ENCODE measurements around the gene MAS1. TPM values are rescaled to one million over a fixed set of nuclear protein-coding genes. Genes with fewer than 3 reads are reported as not detected.

Gene MAS1
- total RNA-seq, 2 experiments from 2014 or later: not detected

DNA sequence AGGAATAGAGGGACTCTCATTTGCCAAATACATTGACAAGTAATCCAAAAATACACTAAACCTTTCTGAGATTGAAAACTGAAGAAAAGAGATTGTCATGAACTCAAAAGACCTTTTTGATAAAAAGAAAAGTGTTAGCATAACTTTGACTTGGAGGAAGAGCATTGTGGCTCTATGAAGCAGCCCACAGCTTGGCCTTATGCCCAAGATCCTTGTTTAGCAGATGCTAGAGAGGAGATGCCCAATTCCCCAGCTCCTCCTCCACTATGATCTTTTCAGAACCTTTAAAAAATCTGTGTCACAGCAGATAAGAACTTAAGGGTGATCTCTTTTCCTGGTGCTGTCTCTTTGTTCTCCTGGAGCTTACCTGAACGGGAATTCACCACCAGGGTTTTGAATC, 42.3 kb downstream of the MAS1 start:
- Mint-ChIP-seq H3K27me3 (peaks cover 11% of the 10 kb centered on the region), H3K4me3 (no peak overlapping the region), H3K4me1 (peaks cover 29% of the 10 kb centered on the region), H3K27ac (no peak overlapping the region), H3K9me3 (peaks cover 8% of the 10 kb centered on the region), H3K36me3 (ENCODE audit: low read depth) (no peaks in the 10 kb centered on the region)
- POLR2A ChIA-PET: interaction anchor here (0.9 kb wide), 1 partner anchor 143 kb away, joined by 4 read pairs; the partner anchor contains the start of genes MRPL18 and TCP1
- DNase-seq: no peak
- CTCF ChIA-PET: interaction anchor here (0.8 to 1.1 kb wide), 2 partner anchors 10 to 14 kb away, joined by 3 to 4 read pairs; no protein-coding TSS in a partner anchor

DNA sequence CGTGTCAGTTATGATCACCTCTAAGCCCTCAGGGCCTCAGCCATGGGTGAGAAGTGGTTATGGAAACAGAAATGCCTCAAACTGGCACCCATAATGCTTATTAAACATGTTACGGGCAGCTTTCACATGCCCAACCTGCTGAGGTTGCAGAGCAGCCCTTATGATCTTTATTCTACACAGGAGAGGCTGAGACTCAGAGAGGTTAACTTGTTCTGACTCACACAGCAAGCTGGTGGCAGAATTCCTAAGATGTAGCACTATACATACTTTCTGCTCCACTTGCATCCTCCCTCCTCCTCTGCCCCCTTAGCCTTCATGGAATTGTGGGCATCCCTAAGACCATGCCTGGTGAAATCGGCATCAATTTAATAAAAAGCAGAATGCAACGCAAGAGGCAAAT, 43.4 kb downstream of the MAS1 start:
- Mint-ChIP-seq H3K4me3 (no peak overlapping the region), H3K4me1 (peaks cover 28% of the 10 kb centered on the region), H3K27ac (no peak overlapping the region), H3K27me3 (peaks cover 15% of the 10 kb centered on the region), H3K36me3 (ENCODE audit: low read depth) (no peaks in the 10 kb centered on the region), H3K9me3 (peaks cover 8% of the 10 kb centered on the region)
- no peak for DNase-seq
- CTCF ChIA-PET: no interaction called here
- POLR2A ChIA-PET: no interaction called here

DNA sequence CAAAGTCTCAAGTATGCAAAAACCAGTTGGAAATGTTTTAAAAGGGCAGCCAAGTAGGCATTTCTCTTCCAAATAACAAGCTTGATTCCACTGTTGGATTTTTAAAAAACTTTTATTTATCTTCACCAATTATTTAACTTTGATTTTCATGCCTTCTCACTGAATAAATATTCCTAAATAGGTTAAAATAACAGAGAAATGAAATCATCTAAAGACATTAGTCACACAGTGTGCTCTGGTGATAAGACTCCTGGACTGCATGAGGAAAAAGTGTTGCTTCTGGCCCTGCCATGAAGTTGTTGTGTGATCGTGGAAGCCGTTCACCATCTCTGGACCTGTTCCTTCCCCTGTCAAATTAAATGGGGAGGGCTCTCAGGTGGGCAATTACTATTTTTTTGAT, 44.3 kb downstream of the MAS1 start:
- Mint-ChIP-seq H3K4me1 (peaks cover 22% of the 10 kb centered on the region), H3K4me3 (no peak overlapping the region), H3K27ac (no peak overlapping the region), H3K36me3 (ENCODE audit: low read depth) (no peaks in the 10 kb centered on the region), H3K27me3 (peaks cover 15% of the 10 kb centered on the region), H3K9me3 (peaks cover 8% of the 10 kb centered on the region)
- ChIA-PET POLR2A (no interaction called here), CTCF (interaction anchor here (1.0 kb wide), 1 partner anchor 113 kb away, joined by 3 read pairs; no protein-coding TSS in a partner anchor)
- DNase-seq: no peak

DNA sequence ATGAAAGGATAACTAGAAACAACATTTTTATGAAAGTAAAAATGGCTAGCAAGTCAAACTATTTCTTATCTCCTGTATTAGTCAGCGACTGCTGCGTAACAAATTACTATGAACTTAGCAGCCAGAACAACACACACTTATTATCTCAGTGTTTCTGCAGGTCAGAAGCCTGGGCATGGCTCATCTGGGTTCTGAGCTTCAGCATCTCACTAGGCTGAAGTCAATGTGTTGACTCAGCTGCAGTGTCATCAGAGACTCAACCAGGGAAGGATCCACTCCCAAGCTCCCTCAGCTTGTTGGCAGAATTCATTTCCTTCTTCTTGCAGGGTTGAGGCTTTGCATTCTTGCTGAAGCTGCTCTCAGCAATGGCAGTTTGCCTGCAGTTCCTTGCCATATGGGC, 44.8 kb downstream of the MAS1 start:
- no peak for DNase-seq
- Mint-ChIP-seq H3K27me3 (peaks cover 15% of the 10 kb centered on the region), H3K36me3 (ENCODE audit: low read depth) (no peaks in the 10 kb centered on the region), H3K4me3 (no peak overlapping the region), H3K4me1 (peaks cover 17% of the 10 kb centered on the region), H3K9me3 (peaks cover 8% of the 10 kb centered on the region), H3K27ac (no peak overlapping the region)
- ChIA-PET POLR2A (no interaction called here), CTCF (interaction anchor here (1.0 kb wide), 1 partner anchor 112 kb away, joined by 3 read pairs; no protein-coding TSS in a partner anchor)

DNA sequence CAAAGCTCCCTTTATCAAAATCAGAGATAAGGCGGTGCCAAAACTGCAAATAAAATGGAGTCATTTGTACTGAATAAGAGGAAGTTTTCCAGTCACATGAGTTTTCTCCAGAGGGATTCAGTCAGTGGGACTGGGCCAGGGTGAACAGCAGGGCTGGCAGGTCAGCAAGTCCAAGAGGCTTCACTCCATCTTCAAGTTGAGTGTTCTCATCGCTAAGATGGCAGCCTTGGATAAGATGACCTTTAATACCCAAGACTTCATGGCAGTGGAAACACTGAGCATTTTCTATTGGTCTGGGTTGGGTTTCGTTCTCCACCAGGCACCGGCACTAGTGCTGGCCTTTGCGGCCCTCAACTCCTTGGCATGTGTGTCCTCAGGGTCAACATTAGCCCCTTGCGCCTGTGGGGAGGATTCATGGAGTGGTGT, 48.8 kb downstream of the MAS1 start:
- peaks cover 2% of the 10 kb centered on the region for H3K36me3 Mint-ChIP-seq (ENCODE audit: low read depth)
- H3K4me3 Mint-ChIP-seq: no peak overlapping the region
- H3K9me3 Mint-ChIP-seq: peaks cover 20% of the 10 kb centered on the region
- H3K27ac Mint-ChIP-seq: no peak overlapping the region
- H3K4me1 Mint-ChIP-seq: peaks cover 5% of the 10 kb centered on the region
- CTCF ChIA-PET: no interaction called here
- POLR2A ChIA-PET: no interaction called here
- no peak for DNase-seq
- H3K27me3 Mint-ChIP-seq: peaks cover 23% of the 10 kb centered on the region

Other genes with a start within 250 kb of the MAS1 start
- 10 to 100 TPM; 62.9 to 64.0 TPM for gene SOD2, start 197.7 kb upstream of the MAS1 start, total RNA-seq
- gene WTAP, start 163.5 kb upstream of the MAS1 start, total RNA-seq: 100 to 1,000 TPM; 120 to 131 TPM
- 10 to 100 TPM; 58.4 to 65.8 TPM for gene ACAT2, start 128.9 kb upstream of the MAS1 start, total RNA-seq
- gene TCP1, start 101.4 kb upstream of the MAS1 start, total RNA-seq: 100 to 1,000 TPM; 192 to 209 TPM
- 10 to 100 TPM; 65.5 to 73.0 TPM for gene MRPL18, start 100.5 kb upstream of the MAS1 start, total RNA-seq
- gene PNLDC1, start 90.7 kb upstream of the MAS1 start, total RNA-seq: under 1 TPM; 0.17 to 0.30 TPM
- gene IGF2R, start 78.1 kb downstream of the MAS1 start, total RNA-seq: 10 to 100 TPM; 62.8 to 65.0 TPM
- under 1 TPM; 0.25 to 0.67 TPM for gene SLC22A1, start 230.8 kb downstream of the MAS1 start, total RNA-seq